GM12878 (cell line): ENCODE data around the gene ABCC1. TPM values are rescaled to one million over a fixed set of nuclear protein-coding genes. Genes with fewer than 3 reads are reported as not detected.

Experiments used
- ATAC-seq: fragments of 200-7000 bp; cut with Tn5 transposase; 3 replicates; pipeline ENCODE4 v1.9.1; 2020; ENCODE audit warnings: mild to moderate bottlenecking, moderate library complexity
- BruUV-seq: library from RNA; stranded (reverse); fragments of 400-500 nt; replicated peaks from 2 replicates; lab custom pipeline; 2021; lab: Mats Ljungman, UMichigan
- CTCF ChIA-PET: fragments of 300-600 bp; sonication (Branson Sonifier 250); formaldehyde crosslinking; extraction: SDS; loops from one replicate; lab custom pipeline; 2021; ENCODE audit warnings: inconsistent platforms; lab: Yijun Ruan, JAX
- POLR2A ChIA-PET: fragments of 350-600 bp; formaldehyde crosslinking; extraction: SDS; loops from one replicate; lab custom pipeline; 2021; ENCODE audit warnings: inconsistent platforms; lab: Charles Lee
- RAD21 ChIA-PET: fragments of 300-600 bp; sonication (Branson Sonifier 250); formaldehyde crosslinking; loops from one replicate; lab custom pipeline; 2023; ENCODE audit warnings: antibody characterized with exemption; ENCODE audit not compliant: unreplicated experiment; lab: Charles Lee
- SMC1A ChIA-PET: fragments of 300-600 bp; sonication (Branson Sonifier 250); formaldehyde crosslinking; loops from one replicate; lab custom pipeline; 2023; ENCODE audit not compliant: unreplicated experiment, uncharacterized antibody; lab: Charles Lee
- DNase-seq: peaks from one replicate; pipeline ENCODE4 v3.0.0-alpha.2; 2011; ENCODE audit warnings: low read depth, low spot score
- FAIRE-seq: peaks from 3 replicates; lab custom pipeline; 2011; peaks lifted over from hg19 to GRCh38; lab: Jason Lieb, UNC
- H2AFZ ChIP-seq: 2 replicates; pipeline ENCODE4 v1.6.0; 2011; ENCODE audit warnings: low read depth, low read length, control low read depth; ENCODE audit not compliant: control insufficient read depth
- H3K27ac ChIP-seq: 2 replicates; pipeline ENCODE4 v1.5.1; 2011; ENCODE audit warnings: control low read depth; ENCODE audit not compliant: control insufficient read depth, insufficient read depth
- H3K27me3 ChIP-seq, 2 experiments: replicated peaks in 1 of 2; 2 replicates each; pipeline versions ENCODE4 v1.6.0 to v1.6.1; 2011; ENCODE audit warnings: low read length in 1 of 2; ENCODE audit not compliant: control insufficient read depth in 2 of 2, insufficient read depth in 2 of 2
- H3K36me3 ChIP-seq, 2 experiments: 2 replicates each; pipeline ENCODE4 v1.5.1; 2011; ENCODE audit warnings: low read length in 1 of 2; ENCODE audit not compliant: control insufficient read depth in 2 of 2, insufficient read depth in 2 of 2
- H3K4me1 ChIP-seq: 2 replicates; pipeline ENCODE4 v1.6.1; 2011; ENCODE audit warnings: mild to moderate bottlenecking, low read length, moderate library complexity, mixed read lengths; ENCODE audit not compliant: control insufficient read depth, insufficient read depth
- H3K4me2 ChIP-seq: 2 replicates; pipeline ENCODE4 v1.6.0; 2011; ENCODE audit warnings: control low read depth; ENCODE audit not compliant: control insufficient read depth, insufficient read depth
- H3K4me3 ChIP-seq: fragments of 200-600 bp; sonication (generic); 2 replicates; pipeline ENCODE4 v1.5.1; 2016
- H3K79me2 ChIP-seq: 2 replicates; pipeline ENCODE4 v1.6.0; 2011; ENCODE audit warnings: low read length; ENCODE audit not compliant: control insufficient read depth, insufficient read depth
- H3K9ac ChIP-seq: 2 replicates; pipeline ENCODE4 v1.8.0; 2011; ENCODE audit warnings: low read length, control low read depth, mixed read lengths; ENCODE audit not compliant: control insufficient read depth, insufficient read depth
- H3K9me3 ChIP-seq: replicated peaks from 3 replicates; pipeline ENCODE4 v1.5.1; 2011; ENCODE audit warnings: mild to moderate bottlenecking, low read length; ENCODE audit not compliant: control insufficient read depth, insufficient read depth
- H4K20me1 ChIP-seq: 2 replicates; pipeline ENCODE4 v1.6.0; 2011; ENCODE audit not compliant: control insufficient read depth, insufficient read depth
- ATF3 ChIP-seq: IDR thresholded peaks from 2 replicates; pipeline ENCODE4 v1.6.1; 2011; ENCODE audit warnings: low read depth, mild to moderate bottlenecking, low read length, moderate library complexity, borderline replicate concordance; ENCODE audit errors: extremely low read depth
- BCLAF1 ChIP-seq: fragments of 450-650 bp; IDR thresholded peaks from 2 replicates; pipeline ENCODE4 v1.6.1; 2017; ENCODE audit warnings: antibody characterized with exemption, mild to moderate bottlenecking, moderate library complexity
- CBFB ChIP-seq: IDR thresholded peaks from 2 replicates; pipeline ENCODE4 v1.6.1; 2016; ENCODE audit warnings: antibody characterized with exemption, low read depth
- IKZF1 ChIP-seq: fragments of 450-650 bp; conservative IDR thresholded peaks from 2 replicates; pipeline ENCODE4 v1.6.1; 2017; ENCODE audit warnings: antibody characterized with exemption, mild to moderate bottlenecking
- KLF5 ChIP-seq: fragments of 450-650 bp; IDR thresholded peaks from 2 replicates; pipeline ENCODE4 v1.6.1; 2014; ENCODE audit warnings: mild to moderate bottlenecking; ENCODE audit not compliant: partially characterized antibody
- MTA2 ChIP-seq: fragments of 450-650 bp; IDR thresholded peaks from 2 replicates; pipeline ENCODE4 v1.6.1; 2016; ENCODE audit warnings: low read depth, mild to moderate bottlenecking, moderate library complexity
- PBX3 ChIP-seq: IDR thresholded peaks from 2 replicates; pipeline ENCODE4 v1.6.1; 2011; ENCODE audit warnings: mild to moderate bottlenecking, low read depth, low read length, moderate library complexity; ENCODE audit not compliant: insufficient replicate concordance
- SKIL ChIP-seq: fragments of 450-650 bp; IDR thresholded peaks from 2 replicates; pipeline ENCODE4 v1.6.1; 2017; ENCODE audit warnings: mild to moderate bottlenecking, low read depth, inconsistent platforms; ENCODE audit not compliant: poor library complexity, severe bottlenecking
- STAT1 ChIP-seq: fragments of 450-650 bp; conservative IDR thresholded peaks from 2 replicates; pipeline ENCODE4 v1.6.1; 2014; ENCODE audit warnings: antibody characterized with exemption, mild to moderate bottlenecking
- USF2 ChIP-seq: IDR thresholded peaks from 2 replicates; pipeline ENCODE4 v1.6.1; 2011; ENCODE audit warnings: low read depth, low read length, improper control_type of control experiment, borderline replicate concordance
- ZNF207 ChIP-seq: fragments of 450-650 bp; IDR thresholded peaks from 2 replicates; pipeline ENCODE4 v1.6.1; 2014; ENCODE audit warnings: antibody characterized with exemption, mild to moderate bottlenecking, borderline replicate concordance
- WGBS: methylation state at CpG from one replicate; pipeline ENCODE4 v1.1.6; 2016; ENCODE audit warnings: low lambda C conversion rate; ENCODE audit not compliant: insufficient replicate concordance, insufficient coverage; ENCODE audit errors: missing lambda C conversion rate; 5-methylcytosine and 5-hydroxymethylcytosine counted together
- in situ Hi-C: fragments of 300-500 bp; cut with MboI; formaldehyde crosslinking; loops from 9 replicates; pipeline ENCODE4 v1.14.3; 2018; ENCODE audit warnings: mixed read lengths
- intact Hi-C: fragments of 100-400 bp; cut with micrococcal nuclease; formaldehyde crosslinking; loops from one replicate; pipeline ENCODE4 v1.14.2; 2022; ENCODE audit not compliant: unreplicated experiment
- polyA plus RNA-seq, 11 experiments: library from polyadenylated mRNA; depleted of rRNA in 4 of 11; unstranded in 6 of 11; stranded (reverse) in 5 of 11; fragments of >200 nt; fragmentation: Nextera tagmentation in 4 of 11; fragmentation: Illumina TruSeq in 1 of 11; extraction: Ambion mirVana in 4 of 11; extraction: Trizol in 1 of 11; gene quantifications; 1 replicate in 1 of 11; 2 replicates in 10 of 11; pipeline versions ENCODE4 v1.2.1 to v1.2.3, GENCODE V29; 2011 to 2016; ENCODE audit warnings: inconsistent platforms in 2 of 11, missing spikeins in 2 of 11, low read depth in 1 of 11
- total RNA-seq, 4 experiments: library from RNA; depleted of rRNA in 3 of 4; stranded (reverse); fragments of >200 nt in 3 of 4; fragmentation: Illumina TruSeq in 1 of 4; extraction: Trizol in 1 of 4; gene quantifications; 2 replicates each; pipeline versions ENCODE4 v1.2.1 to v1.2.3, GENCODE V29; 2013 to 2021

Gene ABCC1
- total and polyA plus RNA-seq, 10 of the 15 experiments (the other 5 are each of a cell fraction or from before 2014, with no cell fraction given) = 3.2 to 44.6 (median 14.5) TPM

- TF ChIP-seq USF2 (no peak), IKZF1 (no peak), SKIL (peak; percentile 44)
- TF ChIP-seq, all 136 proteins: peak for 12
Observed at GRCh38 chr16:15948532-15949209, 745 bp upstream of the ABCC1 start (continued).

- peak overlapping the region; percentile 67 for H3K4me2 ChIP-seq
- H3K4me1 ChIP-seq = peaks cover 16% of the 10 kb centered on the region
- ChIA-PET SMC1A (interaction anchor here (0.6 to 5.3 kb wide), 13 partner anchors 9 to 83 kb away, joined by 3 to 40 read pairs (median 4); partner anchors contain the start of gene CEP20), CTCF (interaction anchor here (0.8 to 2.3 kb wide), 6 partner anchors 9 to 83 kb away, joined by 3 to 10 read pairs (median 4); partner anchors contain the start of gene CEP20), RAD21 (interaction anchor here (0.8 to 2.8 kb wide), 12 partner anchors 9 to 86 kb away, joined by 3 to 28 read pairs (median 5); partner anchors contain the start of gene CEP20), POLR2A (interaction anchor here (0.5 to 2.9 kb wide), 9 partner anchors 10 to 86 kb away, joined by 3 to 21 read pairs (median 4); partner anchors contain the start of gene CEP20)
- peak overlapping the region; percentile 74 for H3K4me3 ChIP-seq
- ATAC-seq (peak; percentile 71), FAIRE-seq (no peak), DNase-seq (no peak)
- H2AFZ ChIP-seq = peak overlapping the region; percentile 16
- H4K20me1 ChIP-seq = peaks cover 4% of the 10 kb centered on the region
- H3K36me3 ChIP-seq = peaks cover 1 to 3% of the 10 kb centered on the region in 2 experiments; a peak in 3 of 4 replicates
- BruUV-seq = no TSS peak
- intact Hi-C loops = loop anchor here (5.0 kb wide), 1 partner anchor 77 kb away; no protein-coding TSS in a partner anchor
- H3K27ac ChIP-seq = peak overlapping the region; percentile 88
- no peaks in the 10 kb centered on the region for H3K9me3 ChIP-seq
- 2% methylated on average over 18 of the region's 18 CpGs for WGBS
- H3K27me3 ChIP-seq = no peaks in the 10 kb centered on the region
- in situ Hi-C loops = no loop called here
- H3K9ac ChIP-seq = peak overlapping the region; percentile 88
- peaks cover 59% of the 10 kb centered on the region for H3K79me2 ChIP-seq
- TF ChIP-seq KLF5 = no peak
- TF ChIP-seq MTA2 = 0 out of 2 replicates have a peak, but pooled peaks have one; percentile 28
- no peak for TF ChIP-seq BCLAF1
- no peak for TF ChIP-seq STAT1
- no peak for TF ChIP-seq ATF3
- peak; percentile 42; the same call in 1 of the 2 replicates for TF ChIP-seq CBFB
- no peak for TF ChIP-seq ZNF207
- TF ChIP-seq PBX3 = no peak
Observed at GRCh38 chr16:15950161-15950854, 892 bp downstream of the ABCC1 start.
